ENCODE data around the gene SLFN12L. TPM values are rescaled to one million over a fixed set of nuclear protein-coding genes. Genes with fewer than 3 reads are reported as not detected.
"Not testable (repeated sequence)": the region's sequence is repeated elsewhere in the genome, so short reads cannot be mapped to it uniquely, and the experiment has no call there.

The SLFN12L gene
- total RNA-seq, 1 donor from 2014 or later = 0.18 TPM

GRCh38 chr17:35534576-35535093, 2.8 kb downstream of the SLFN12L start:
- DNase-seq (ENCODE audit: low spot score in 2 of 2, unreplicated experiment in 2 of 2) = no peak
- Mint-ChIP-seq H3K27me3 (ENCODE audit: low read depth) (peaks cover 5% of the 10 kb centered on the region), H3K4me3 (no peak overlapping the region), H3K9me3 (no peaks in the 10 kb centered on the region), H3K4me1 (peaks cover 15% of the 10 kb centered on the region), H3K27ac (no peak overlapping the region), H3K36me3 (no peaks in the 10 kb centered on the region)
- no peak for TF ChIP-seq CTCF (IDR thresholded peaks at IDR 0.05; ENCODE audit: unreplicated experiment)

GRCh38 chr17:35531160-35531559, 6.3 kb downstream of the SLFN12L start:
- DNase-seq (ENCODE audit: low spot score in 2 of 2, unreplicated experiment in 2 of 2) = no peak
- no peak for TF ChIP-seq CTCF (IDR thresholded peaks at IDR 0.05; ENCODE audit: unreplicated experiment)
- H3K4me3 Mint-ChIP-seq = no peak overlapping the region
- H3K4me1 Mint-ChIP-seq = peaks cover 9% of the 10 kb centered on the region
- no peaks in the 10 kb centered on the region for H3K36me3 Mint-ChIP-seq
- no peaks in the 10 kb centered on the region for H3K9me3 Mint-ChIP-seq
- H3K27me3 Mint-ChIP-seq (ENCODE audit: low read depth) = peaks cover 25% of the 10 kb centered on the region
- no peak overlapping the region for H3K27ac Mint-ChIP-seq

DNA sequence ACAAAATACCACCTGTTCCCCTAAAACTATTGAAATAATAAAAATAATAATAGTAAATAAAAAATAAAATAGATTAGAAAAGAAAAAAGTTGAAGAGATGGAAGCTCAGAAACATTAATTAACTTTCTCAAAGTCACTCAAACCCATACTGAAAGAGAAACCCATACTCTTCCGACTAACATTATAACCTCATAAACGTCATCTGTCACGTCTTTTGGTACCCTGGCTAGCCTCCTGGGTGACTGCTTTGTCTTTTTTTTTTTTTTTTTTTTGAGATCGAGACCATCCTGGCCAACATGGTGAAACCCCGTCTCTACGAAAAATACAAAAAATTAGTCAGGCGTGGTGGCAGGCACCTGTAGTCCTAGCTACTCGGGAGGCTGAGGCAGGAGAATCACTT, 7.6 kb downstream of the SLFN12L start:
- Mint-ChIP-seq H3K9me3 (peaks cover 4% of the 10 kb centered on the region), H3K27me3 (ENCODE audit: low read depth) (peaks cover 38% of the 10 kb centered on the region), H3K27ac (no peak overlapping the region), H3K4me1 (peaks cover 9% of the 10 kb centered on the region), H3K4me3 (no peak overlapping the region), H3K36me3 (no peaks in the 10 kb centered on the region)
- DNase-seq (ENCODE audit: low spot score in 2 of 2, unreplicated experiment in 2 of 2) = no peak
- TF ChIP-seq CTCF (IDR thresholded peaks at IDR 0.05; ENCODE audit: unreplicated experiment) = no peak

DNA sequence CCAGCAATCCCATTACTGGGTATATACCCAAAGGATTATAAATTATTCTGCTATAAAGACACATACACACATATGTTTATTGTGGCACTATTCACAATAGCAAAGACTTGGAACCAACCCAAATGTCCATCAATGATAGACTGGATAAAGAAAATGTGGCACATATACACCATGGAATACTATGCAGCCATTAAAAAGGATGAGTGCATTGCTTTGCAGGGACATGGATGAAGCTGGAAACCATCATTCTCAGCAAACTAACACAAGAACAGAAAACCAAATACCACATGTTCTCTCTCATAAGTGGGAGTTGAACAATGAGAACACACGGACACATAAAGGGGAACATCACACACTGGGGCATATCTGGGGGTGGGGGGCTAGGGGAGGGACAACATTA, 8.2 kb downstream of the SLFN12L start:
- not testable (repeated sequence) for H3K9me3 Mint-ChIP-seq; H3K4me1 Mint-ChIP-seq; H3K36me3 Mint-ChIP-seq; H3K27ac Mint-ChIP-seq; H3K4me3 Mint-ChIP-seq; DNase-seq (ENCODE audit: low spot score in 2 of 2, unreplicated experiment in 2 of 2)
- peaks cover 41% of the 10 kb centered on the region for H3K27me3 Mint-ChIP-seq (ENCODE audit: low read depth)

GRCh38 chr17:35523296-35523695, 14.2 kb downstream of the SLFN12L start:
- H3K4me1 Mint-ChIP-seq = no peaks in the 10 kb centered on the region
- no peak for TF ChIP-seq CTCF (IDR thresholded peaks at IDR 0.05; ENCODE audit: unreplicated experiment)
- no peak overlapping the region for H3K4me3 Mint-ChIP-seq
- H3K27me3 Mint-ChIP-seq (ENCODE audit: low read depth) = peaks cover 81% of the 10 kb centered on the region
- H3K9me3 Mint-ChIP-seq = peaks cover 5% of the 10 kb centered on the region
- H3K36me3 Mint-ChIP-seq = no peaks in the 10 kb centered on the region
- no peak for DNase-seq (ENCODE audit: low spot score in 2 of 2, unreplicated experiment in 2 of 2)
- no peak overlapping the region for H3K27ac Mint-ChIP-seq

GRCh38 chr17:35521654-35522256, 15.7 kb downstream of the SLFN12L start:
- not testable (repeated sequence) for DNase-seq (ENCODE audit: low spot score in 2 of 2, unreplicated experiment in 2 of 2); H3K4me3 Mint-ChIP-seq; H3K36me3 Mint-ChIP-seq; H3K4me1 Mint-ChIP-seq; H3K27ac Mint-ChIP-seq
- H3K27me3 Mint-ChIP-seq (ENCODE audit: low read depth) = peaks cover 84% of the 10 kb centered on the region
- peaks cover 13% of the 10 kb centered on the region for H3K9me3 Mint-ChIP-seq

DNA sequence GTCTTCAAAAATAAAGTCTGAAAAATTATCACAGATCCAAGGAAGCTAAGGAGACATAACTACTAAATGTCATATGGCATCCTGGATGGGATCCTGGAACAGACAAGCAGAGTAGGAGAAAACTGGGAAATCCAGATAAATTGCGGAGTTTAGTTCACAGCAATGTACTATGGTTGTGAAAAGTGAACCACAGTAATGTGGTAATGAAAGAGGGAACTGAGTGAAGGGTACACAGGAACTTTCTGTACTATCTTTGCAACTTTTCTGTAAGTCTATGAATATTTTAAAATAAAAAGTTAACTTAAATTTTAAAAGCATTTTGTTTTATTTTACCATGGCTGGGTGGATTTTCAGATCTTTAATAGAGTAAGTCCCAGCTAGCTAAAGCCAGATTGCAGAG, 16.3 kb downstream of the SLFN12L start:
- Mint-ChIP-seq H3K27ac (no peak overlapping the region), H3K27me3 (ENCODE audit: low read depth) (peaks cover 82% of the 10 kb centered on the region), H3K4me3 (no peak overlapping the region), H3K36me3 (no peaks in the 10 kb centered on the region), H3K4me1 (no peaks in the 10 kb centered on the region), H3K9me3 (peaks cover 13% of the 10 kb centered on the region)
- no peak for TF ChIP-seq CTCF (IDR thresholded peaks at IDR 0.05; ENCODE audit: unreplicated experiment)
- no peak for DNase-seq (ENCODE audit: low spot score in 2 of 2, unreplicated experiment in 2 of 2)
